A673 (cell line): ENCODE results near the gene LAPTM4A. TPM values are rescaled to one million over a fixed set of nuclear protein-coding genes. Genes with fewer than 3 reads are reported as not detected.

Experiments
- BruUV-seq: library from RNA; stranded (reverse); fragments of 400-500 nt; replicated peaks from 2 replicates; lab custom pipeline; 2021; lab: Mats Ljungman, UMichigan
- CTCF ChIA-PET: fragments of 300-600 bp; sonication (Branson Sonifier 250); formaldehyde crosslinking; loops from one replicate; lab custom pipeline; 2022; ENCODE audit warnings: antibody characterized with exemption; lab: Charles Lee
- POLR2A ChIA-PET: fragments of 300-600 bp; sonication (Branson Sonifier 250); formaldehyde crosslinking; loops from one replicate; lab custom pipeline; 2022; ENCODE audit warnings: antibody characterized with exemption; ENCODE audit not compliant: low non-redundant PET; lab: Charles Lee
- DNase-seq: peaks from one replicate; pipeline ENCODE4 v3.0.0-alpha.2; 2015; ENCODE audit warnings: low spot score
- H3K27ac ChIP-seq: fragments of 200-600 bp; sonication (generic); 2 replicates; pipeline ENCODE4 v1.5.1; 2016; ENCODE audit warnings: mixed run types, low read depth, mild to moderate bottlenecking, mixed read lengths, antibody characterized with exemption, low read length; ENCODE audit not compliant: poor library complexity, severe bottlenecking
- H3K27me3 ChIP-seq: fragments of 200-600 bp; sonication (generic); replicated peaks from 2 replicates; pipeline ENCODE4 v1.6.1; 2017; ENCODE audit warnings: mixed run types, low read depth, mild to moderate bottlenecking, mixed read lengths, antibody characterized with exemption, low read length; ENCODE audit not compliant: insufficient read depth, poor library complexity
- H3K36me3 ChIP-seq: fragments of 200-600 bp; sonication (generic); 2 replicates; pipeline ENCODE4 v1.6.1; 2016; ENCODE audit warnings: mixed run types, mild to moderate bottlenecking, mixed read lengths, antibody characterized with exemption, low read length; ENCODE audit not compliant: insufficient read depth, poor library complexity, severe bottlenecking
- H3K4me1 ChIP-seq: fragments of 200-600 bp; sonication (generic); 2 replicates; pipeline ENCODE4 v1.6.1; 2017; ENCODE audit warnings: mixed run types, mild to moderate bottlenecking, mixed read lengths, antibody characterized with exemption, low read length; ENCODE audit not compliant: insufficient read depth, poor library complexity, severe bottlenecking
- H3K4me3 ChIP-seq: fragments of 200-600 bp; sonication (generic); 2 replicates; pipeline ENCODE4 v1.5.1; 2016; ENCODE audit warnings: low read depth, mixed run types, mild to moderate bottlenecking, mixed read lengths, low read length; ENCODE audit not compliant: poor library complexity, severe bottlenecking
- H3K9me3 ChIP-seq: fragments of 200-600 bp; sonication (generic); 2 replicates; pipeline ENCODE4 v1.6.1; 2016; ENCODE audit warnings: mixed run types, low read depth, mild to moderate bottlenecking, mixed read lengths, antibody characterized with exemption, low read length; ENCODE audit not compliant: poor library complexity, severe bottlenecking
- CTCF ChIP-seq: fragments of 300-800, 200-600 bp; sonication (generic); conservative IDR thresholded peaks from 2 replicates; pipeline ENCODE4 v1.5.1; 2017; ENCODE audit warnings: low read depth, mild to moderate bottlenecking, antibody characterized with exemption, low read length, moderate library complexity, mixed read lengths
- EZH2 ChIP-seq: fragments of 200-600 bp; sonication (generic); IDR thresholded peaks from 2 replicates; pipeline ENCODE4 v1.6.1; 2017; ENCODE audit warnings: borderline replicate concordance, low read depth, mild to moderate bottlenecking, mixed read lengths, antibody characterized with exemption, low read length; ENCODE audit not compliant: poor library complexity, severe bottlenecking
- intact Hi-C: fragments of 100-400 bp; cut with micrococcal nuclease; formaldehyde crosslinking; loops from one replicate; pipeline ENCODE4 v1.10.0; 2022; ENCODE audit not compliant: unreplicated experiment
- total RNA-seq: library from RNA; stranded (reverse); gene quantifications from 2 replicates; pipeline ENCODE4 v1.2.3, GENCODE V29; 2021

The LAPTM4A gene
- total RNA-seq, 1 experiment from 2014 or later = 158 TPM

- peaks cover 16% of the 10 kb centered on the region for H3K9me3 ChIP-seq
- no peaks in the 10 kb centered on the region for H3K27me3 ChIP-seq
- no peak for TF ChIP-seq EZH2
- no peak for TF ChIP-seq CTCF
- BruUV-seq = no TSS peak
- no peak for DNase-seq
- no peak overlapping the region for H3K4me3 ChIP-seq
- no peak overlapping the region for H3K27ac ChIP-seq
- intact Hi-C loops = no loop called here
- ChIA-PET POLR2A (no interaction called here), CTCF (no interaction called here)
- H3K4me1 ChIP-seq = peaks cover 6% of the 10 kb centered on the region
- no peaks in the 10 kb centered on the region for H3K36me3 ChIP-seq
Observed at GRCh38 chr2:20021405-20022009, 29.9 kb downstream of the LAPTM4A start.

- TF ChIP-seq CTCF (no peak), EZH2 (no peak)
- ChIA-PET POLR2A (no interaction called here), CTCF (no interaction called here)
- intact Hi-C loops = no loop called here
- Histone ChIP-seq H3K27me3 (no peaks in the 10 kb centered on the region), H3K9me3 (peaks cover 16% of the 10 kb centered on the region), H3K27ac (no peak overlapping the region), H3K4me1 (no peaks in the 10 kb centered on the region), H3K36me3 (no peaks in the 10 kb centered on the region), H3K4me3 (no peak overlapping the region)
- BruUV-seq = no TSS peak
- no peak for DNase-seq
Observed at GRCh38 chr2:20019747-20020146, 31.7 kb downstream of the LAPTM4A start.

- Histone ChIP-seq H3K27ac (no peak overlapping the region), H3K4me3 (no peak overlapping the region), H3K4me1 (no peaks in the 10 kb centered on the region), H3K36me3 (no peaks in the 10 kb centered on the region), H3K27me3 (no peaks in the 10 kb centered on the region), H3K9me3 (peaks cover 16% of the 10 kb centered on the region)
- intact Hi-C loops = no loop called here
- POLR2A ChIA-PET = no interaction called here
- BruUV-seq = no TSS peak
- DNase-seq = no peak
- CTCF ChIA-PET = no interaction called here
- no peak for TF ChIP-seq CTCF
- no peak for TF ChIP-seq EZH2
Observed at GRCh38 chr2:20018601-20019152, 32.8 kb downstream of the LAPTM4A start.
